Iris pigment epithelial cell (primary cell): ENCODE results near the gene SPEG.

ENCODE experiments used
- DNase-seq: peaks from one replicate; pipeline ENCODE4 v3.0.0-alpha.2; 2011; ENCODE audit warnings: low read depth

Gene SPEG

DNA sequence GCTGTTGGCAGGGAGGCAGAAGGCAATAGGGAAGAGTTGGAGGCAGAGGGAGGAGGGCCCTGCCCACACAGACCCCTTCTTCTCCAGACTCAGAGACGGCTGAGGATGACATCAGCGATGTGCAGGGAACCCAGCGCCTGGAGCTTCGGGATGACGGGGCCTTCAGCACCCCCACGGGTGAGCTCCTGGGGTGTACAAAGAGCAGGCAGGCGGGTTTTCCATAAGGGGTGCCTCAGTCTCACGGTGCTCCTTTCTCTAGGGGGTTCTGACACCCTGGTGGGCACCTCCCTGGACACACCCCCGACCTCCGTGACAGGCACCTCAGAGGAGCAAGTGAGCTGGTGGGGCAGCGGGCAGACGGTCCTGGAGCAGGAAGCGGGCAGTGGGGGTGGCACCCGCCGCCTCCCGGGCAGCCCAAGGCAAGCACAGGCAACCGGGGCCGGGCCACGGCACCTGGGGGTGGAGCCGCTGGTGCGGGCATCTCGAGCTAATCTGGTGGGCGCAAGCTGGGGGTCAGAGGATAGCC is 10.0 kb downstream of the SPEG start:
- no peak for DNase-seq

DNA sequence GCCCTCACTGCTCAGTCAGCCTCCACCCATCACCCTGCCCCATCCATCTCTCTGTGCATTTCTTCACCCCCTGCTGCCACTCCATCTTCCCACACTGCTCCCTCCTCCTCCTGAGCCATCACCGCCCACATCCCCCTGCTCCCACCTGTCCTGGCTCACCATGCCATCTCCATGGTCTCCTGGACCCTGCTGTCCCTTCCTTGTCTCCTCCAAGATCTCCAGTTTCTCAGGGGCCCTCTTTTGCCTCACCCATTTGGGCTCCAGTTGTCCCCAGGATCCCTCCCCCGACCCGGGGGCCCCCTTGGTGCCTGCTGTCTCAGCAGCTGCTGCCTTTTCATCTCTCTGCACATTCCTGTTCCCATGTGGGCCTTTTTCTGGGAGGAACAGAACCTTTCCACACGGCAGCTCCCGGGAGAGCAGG is 10.6 kb downstream of the SPEG start:
- no peak for DNase-seq

DNA sequence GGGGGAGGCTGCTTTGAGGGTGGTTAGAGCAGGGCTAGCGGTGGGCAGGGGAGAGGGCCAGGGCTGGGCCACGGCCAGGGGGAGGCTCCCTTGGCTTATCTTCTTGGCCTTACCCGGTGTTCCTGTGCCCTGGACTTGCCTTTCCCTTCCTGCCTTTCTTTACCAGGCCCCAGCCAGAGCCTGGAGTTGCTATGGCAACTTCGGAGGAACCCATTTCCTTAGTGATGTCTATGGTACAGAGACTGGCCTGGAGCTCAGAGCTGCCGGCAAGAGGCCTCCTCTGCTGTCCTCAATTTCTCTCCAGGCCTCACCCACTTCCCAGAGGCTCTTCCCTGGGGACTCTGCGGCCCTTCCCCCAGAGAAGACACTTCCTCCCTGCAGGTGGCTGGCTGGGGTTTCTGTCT is 11.5 kb downstream of the SPEG start:
- peak; percentile 58 for DNase-seq

DNA sequence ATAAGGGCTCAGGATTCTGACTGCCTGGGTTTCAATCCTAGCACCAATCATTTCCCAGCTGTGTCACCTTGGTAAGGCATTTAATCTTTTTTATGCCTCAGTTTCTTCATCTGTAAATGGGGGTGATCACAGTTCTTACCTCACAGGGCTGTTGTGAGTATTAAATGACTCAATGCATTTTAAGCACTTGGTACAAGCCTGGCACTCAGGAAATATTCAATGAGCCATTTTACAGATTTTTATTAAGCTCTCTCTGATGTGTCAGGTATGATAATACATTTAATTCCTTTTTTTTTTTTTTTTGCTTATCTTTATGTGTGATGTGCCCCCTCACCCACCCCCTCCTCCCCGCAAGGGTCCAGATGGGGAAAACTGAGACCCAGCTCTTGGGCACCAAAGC is 12.0 kb downstream of the SPEG start:
- no peak for DNase-seq

DNA sequence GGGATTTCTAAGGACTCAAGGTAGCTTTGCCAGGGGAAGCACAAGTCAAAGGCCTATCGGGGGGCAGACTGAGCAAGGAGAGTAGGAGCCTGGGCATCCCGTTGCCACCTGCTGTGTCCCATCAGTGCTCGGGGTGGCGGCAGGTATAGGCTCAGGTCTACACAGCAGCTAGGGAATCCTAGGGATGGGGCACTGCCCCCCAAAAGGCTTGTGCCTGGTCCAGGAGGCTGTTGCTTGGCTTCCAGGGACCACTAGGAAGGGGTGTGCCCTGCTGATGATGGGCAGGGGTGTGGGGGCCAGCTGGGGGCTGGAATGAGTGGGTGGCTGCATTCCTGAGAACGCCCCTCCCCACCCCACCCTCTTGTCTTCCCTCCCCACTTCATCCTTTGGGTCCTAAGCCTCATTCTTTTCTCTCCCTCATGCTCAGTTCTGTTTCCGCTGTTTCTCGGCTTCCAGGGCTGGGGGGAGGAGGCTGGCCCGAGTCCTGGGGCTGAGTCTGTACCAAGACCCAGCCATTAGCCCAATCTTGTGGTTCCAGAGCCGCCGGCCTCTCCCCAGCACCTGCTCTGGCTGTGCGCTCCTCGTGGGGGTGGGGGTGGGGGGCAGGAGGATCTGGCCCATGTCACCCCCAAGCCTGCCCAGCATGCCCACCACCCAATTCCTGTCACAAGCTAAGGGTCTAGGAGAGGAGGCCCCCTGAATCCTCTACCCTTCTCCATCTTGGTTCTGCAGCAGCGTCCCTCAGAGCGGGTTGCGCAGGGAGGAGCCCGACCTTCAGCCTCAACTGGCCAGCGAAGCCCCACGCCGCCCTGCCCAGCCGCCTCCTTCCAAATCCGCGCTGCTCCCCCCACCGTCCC is 12.8 kb downstream of the SPEG start:
- DNase-seq, result no peak

DNA sequence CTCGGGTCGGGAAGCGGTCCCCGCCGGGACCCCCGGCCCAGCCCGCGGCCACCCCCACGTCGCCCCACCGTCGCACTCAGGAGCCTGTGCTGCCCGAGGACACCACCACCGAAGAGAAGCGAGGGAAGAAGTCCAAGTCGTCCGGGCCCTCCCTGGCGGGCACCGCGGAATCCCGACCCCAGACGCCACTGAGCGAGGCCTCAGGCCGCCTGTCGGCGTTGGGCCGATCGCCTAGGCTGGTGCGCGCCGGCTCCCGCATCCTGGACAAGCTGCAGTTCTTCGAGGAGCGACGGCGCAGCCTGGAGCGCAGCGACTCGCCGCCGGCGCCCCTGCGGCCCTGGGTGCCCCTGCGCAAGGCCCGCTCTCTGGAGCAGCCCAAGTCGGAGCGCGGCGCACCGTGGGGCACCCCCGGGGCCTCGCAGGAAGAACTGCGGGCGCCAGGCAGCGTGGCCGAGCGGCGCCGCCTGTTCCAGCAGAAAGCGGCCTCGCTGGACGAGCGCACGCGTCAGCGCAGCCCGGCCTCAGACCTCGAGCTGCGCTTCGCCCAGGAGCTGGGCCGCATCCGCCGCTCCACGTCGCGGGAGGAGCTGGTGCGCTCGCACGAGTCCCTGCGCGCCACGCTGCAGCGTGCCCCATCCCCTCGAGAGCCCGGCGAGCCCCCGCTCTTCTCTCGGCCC is 13.6 kb downstream of the SPEG start:
- no peak for DNase-seq

DNA sequence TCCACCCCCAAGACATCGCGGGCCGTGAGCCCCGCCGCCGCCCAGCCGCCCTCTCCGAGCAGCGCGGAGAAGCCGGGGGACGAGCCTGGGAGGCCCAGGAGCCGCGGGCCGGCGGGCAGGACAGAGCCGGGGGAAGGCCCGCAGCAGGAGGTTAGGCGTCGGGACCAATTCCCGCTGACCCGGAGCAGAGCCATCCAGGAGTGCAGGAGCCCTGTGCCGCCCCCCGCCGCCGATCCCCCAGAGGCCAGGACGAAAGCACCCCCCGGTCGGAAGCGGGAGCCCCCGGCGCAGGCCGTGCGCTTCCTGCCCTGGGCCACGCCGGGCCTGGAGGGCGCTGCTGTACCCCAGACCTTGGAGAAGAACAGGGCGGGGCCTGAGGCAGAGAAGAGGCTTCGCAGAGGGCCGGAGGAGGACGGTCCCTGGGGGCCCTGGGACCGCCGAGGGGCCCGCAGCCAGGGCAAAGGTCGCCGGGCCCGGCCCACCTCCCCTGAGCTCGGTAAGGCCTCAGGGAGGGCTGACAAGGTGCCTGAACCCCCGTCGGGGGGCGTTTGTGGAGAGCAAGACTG is 14.2 kb downstream of the SPEG start:
- no peak for DNase-seq

DNA sequence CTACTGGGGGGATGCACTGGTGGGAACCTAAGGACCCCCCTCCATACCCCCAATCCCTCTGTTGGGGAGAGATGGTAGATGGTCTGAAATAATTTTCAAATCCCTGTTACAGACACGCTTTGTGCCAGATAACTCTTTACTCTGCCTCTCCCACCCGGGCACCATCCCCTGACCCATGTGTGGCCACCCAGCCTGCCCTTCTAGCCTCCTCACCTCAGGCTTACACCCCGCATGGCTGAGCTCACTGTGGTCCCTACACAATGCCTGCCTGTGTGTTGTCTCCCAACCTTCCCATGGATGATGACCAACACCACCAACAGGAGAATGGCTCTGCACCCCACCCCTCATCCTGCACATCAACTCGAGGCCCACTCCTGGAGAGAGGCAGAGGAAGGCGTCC is 15.0 kb downstream of the SPEG start:
- DNase-seq, result no peak

DNA sequence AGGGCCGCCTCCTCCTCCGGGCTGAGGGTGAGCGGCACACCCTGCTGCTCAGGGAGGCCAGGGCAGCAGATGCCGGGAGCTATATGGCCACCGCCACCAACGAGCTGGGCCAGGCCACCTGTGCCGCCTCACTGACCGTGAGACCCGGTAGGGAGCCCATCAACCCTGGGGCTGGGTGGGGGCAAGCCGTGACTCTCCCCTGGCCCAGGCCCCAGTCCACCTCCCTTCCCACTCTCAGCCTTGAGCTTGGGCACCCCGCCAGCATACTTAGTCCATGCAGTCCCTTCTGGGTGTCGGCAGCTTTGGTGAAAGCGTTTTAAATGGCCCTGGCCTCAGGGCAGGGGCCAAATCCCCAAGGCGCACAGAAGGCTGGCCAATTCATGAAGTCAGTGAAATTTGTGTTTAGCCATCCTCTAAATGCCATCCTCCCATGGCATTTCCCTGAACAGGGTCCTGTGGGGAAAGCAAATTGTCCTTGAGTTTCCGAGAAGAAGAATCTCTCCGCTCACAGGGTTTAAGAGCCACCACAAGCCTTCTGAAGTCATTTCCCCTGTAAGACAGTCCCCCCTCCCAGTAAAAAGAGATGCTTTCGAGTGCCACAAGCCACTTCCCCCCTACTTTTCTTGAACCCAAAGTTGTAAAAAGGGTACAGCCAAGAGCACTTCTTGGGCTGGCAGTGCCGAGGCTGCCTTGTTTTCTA is 17.2 kb downstream of the SPEG start:
- no peak for DNase-seq

DNA sequence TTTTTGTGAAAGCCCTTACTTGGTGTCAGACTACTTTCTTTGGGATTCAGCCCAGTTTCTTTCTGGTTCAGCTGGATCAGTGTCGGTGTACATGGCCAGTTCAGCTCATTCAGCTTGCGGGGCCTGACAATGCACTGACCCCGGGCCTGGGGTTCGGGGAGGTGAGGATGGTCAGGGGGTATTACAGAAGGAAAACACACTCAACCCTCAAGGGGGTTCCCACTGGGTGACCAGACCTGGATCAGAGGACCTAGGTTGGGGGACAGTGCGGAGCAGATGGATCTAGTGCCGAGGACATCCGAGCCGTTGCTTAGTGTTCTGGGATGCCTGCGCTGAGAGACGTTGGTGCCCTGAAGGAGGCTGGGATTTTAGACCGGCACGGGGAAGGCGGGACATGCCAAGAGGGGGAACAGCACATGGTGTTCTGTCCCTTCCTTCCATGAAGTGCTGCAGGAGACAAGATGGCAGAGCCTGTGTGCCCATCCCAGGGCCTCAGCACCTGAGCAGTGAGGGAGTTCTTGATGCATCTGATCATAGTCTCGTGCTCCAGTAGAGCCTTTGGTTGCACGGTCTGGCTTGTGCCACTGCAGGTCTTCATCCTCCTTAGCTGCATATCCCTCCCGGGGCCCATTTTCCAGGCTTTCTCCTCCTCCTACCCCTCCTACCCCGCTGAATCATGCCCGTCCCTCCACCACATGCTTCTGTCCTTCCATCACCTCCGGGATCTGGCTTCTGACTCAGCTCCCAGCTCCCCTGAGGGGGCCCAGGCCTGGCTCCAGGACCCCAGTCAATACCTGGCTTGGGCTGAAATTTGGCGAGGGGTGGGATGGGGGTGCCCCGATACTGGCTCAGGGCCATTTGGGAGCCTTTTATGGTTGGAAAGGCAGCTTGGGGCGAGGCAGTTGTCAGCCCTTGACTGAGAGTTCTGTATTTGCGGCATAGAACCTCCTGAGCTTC is 18.0 kb downstream of the SPEG start:
- peak; percentile 90 for DNase-seq

DNA sequence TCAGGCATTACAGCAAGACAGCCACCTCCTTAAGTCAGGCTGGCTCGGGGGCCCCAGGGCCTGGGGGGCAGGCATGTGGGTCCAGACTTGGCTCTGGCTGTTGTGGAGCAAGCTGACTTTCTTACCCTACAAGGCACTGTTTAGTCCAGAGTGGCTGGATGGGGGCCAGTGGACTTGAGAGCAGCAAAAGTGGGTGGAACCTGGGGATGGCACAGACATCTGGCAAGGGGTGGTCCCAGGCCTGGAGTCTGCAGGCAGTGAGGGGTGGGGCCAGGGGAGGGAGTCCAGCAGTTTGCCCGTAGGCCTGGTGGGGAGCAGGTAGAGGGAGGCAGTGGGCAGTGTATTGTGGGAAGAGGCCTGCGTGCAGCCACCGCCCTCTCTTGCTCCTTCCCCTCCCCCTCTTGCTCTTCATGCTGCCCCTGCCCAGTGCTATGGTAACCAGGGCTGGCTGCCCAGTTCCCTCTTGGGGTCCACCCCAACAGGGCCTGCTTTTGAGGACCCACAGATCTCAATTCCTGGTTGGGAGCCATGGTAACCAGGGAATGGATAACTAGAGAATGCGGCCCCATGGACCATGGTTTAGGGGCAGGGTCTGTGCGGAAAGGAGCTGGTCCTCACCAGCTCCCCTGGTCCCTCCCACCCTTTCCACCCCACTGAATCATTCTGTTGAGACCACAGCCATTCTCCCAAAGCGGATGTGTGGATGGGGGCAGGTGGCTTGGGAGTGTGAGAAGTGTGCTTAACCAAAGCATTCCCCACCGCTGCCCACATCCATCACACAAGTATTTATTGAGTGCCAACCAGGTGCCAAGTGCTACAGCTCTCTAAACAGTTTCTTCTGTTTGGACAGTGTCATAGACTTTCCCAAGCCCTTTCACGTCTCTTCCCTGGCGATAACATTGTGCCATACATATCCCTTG is 19.3 kb downstream of the SPEG start:
- peak; percentile 76 for DNase-seq

DNA sequence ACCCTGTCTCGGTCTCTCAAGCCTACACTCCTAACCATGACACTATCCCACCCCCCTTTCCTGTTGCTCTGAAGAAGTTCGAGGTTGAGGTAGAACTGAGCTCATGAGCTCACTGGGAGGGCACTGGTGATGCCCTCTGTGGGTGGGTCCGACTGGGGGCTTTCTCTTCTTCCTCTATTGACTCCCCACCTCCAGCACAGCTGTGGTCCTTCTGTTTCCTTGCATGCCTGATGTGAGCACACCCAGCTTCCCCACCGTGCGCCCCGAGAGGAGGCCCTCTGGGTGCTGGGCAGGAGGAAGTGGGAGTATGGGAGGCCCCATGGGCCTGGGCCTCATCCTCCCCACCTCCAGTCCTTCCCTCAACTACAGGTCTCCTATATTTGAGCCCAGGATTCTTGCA is 20.9 kb downstream of the SPEG start:
- DNase-seq, result no peak

DNA sequence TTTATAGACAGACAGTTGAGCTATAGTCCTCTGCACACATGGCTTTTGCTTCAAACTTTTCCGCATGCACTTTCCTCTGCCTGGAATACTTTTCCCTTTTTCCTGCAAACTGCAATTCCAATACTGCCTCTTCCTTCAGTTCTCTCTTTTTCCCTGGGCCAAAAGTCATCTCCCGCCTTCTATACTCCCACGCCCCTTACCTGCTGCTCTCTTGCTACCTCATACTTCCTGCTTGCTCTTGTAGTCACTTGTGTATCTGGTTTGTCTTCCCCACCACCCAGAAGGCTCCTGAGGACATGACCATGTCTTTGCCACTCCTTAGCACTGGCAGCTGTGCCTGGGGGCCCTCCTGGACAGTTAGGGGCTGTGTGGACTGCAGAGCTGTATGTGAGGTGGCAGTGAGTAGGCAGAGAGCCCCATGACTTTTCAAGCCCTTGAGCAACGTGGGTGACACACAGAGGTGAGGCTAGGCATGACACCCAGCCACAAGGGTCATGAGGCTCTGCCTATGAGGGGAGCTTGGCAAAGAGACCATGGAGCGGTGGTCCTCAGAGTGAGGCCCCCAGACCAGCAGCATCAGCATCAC is 23.2 kb downstream of the SPEG start:
- no peak for DNase-seq

DNA sequence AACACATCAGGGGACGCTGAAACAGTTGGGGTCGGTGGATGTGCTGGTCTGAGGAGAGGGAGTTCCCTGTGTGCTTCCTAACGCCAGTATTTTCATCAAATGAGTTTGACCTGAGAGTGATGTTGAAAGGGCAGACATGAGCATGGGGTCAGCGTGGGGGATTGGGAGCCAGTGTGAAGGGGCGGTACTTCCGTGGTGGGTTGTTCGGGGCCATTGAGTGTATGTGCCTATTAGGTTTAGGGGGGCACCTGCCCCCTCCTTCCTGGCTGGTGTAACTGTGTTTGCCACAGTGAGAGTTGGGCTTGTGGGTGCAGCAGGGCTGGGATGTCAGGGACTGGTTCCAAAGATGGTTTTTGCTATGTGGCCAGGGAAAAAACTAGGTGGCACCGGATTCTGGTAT is 24.4 kb downstream of the SPEG start:
- DNase-seq, result no peak

DNA sequence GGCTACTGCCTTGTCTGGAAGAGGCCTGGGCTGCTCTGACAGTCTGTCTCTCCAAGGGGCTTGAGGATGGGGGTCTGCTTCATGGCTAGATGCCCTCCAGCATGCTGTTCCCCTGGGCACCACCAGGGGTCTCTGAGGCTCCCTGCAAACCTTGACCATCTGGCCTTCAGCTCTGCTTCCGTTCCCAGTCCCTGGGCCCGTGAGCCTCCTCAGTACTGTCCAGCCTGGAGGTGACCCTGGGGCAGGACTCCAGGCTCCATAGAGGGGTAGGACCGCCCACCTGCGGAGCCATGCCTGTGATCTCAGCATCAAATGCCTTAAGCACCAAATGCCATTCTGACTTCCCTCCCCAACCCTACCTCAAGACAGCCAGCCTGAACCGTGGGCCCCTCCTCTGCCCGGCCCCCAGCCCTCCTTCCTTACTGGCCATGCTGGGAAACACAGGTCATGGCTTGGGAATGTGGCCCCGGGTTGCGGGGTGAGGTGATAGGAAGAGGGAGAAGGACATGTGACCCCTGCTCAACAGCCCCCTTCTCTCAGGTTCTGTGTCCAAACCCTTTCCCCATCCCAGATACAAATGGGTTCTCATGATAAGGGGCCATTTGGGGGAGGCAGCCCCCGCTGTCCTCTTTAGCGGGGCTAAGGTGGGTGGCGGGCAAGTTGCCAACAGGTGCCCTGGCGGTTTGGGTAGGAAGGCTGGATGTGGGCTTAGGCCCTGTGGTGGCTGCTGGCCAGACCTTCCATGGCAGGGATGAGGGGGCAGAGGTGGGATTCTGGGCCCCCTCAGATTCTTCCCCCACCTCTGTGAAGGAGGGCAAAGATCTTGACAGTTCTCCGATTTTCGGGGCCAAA is 25.0 kb downstream of the SPEG start:
- peak; percentile 47 for DNase-seq

DNA sequence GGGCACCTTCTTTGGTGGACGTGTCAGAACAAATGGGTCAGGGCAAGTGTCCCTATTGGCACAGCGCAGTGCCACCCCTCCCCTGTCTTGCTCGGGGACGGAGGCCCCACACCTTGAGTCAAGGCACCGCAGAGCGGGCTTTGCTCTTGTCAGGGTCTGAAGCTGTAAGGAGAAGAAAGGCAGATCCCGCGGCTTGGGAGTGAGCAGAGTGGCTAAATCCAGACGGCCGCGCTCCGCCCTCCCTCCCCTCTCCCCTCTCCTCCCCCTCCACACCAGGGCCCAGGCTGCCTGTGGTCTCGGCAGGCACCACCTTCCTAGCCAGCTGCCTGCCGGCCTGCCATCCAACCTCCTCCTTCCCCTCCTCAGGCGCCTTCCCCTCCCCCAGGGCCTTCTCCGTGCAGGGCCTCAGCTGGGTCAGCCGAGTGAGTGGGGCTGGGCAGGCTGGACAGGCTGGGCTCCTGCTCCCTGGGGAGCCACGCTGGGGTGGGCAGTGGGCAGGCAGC is 25.8 kb downstream of the SPEG start:
- peak; percentile 39 for DNase-seq

DNA sequence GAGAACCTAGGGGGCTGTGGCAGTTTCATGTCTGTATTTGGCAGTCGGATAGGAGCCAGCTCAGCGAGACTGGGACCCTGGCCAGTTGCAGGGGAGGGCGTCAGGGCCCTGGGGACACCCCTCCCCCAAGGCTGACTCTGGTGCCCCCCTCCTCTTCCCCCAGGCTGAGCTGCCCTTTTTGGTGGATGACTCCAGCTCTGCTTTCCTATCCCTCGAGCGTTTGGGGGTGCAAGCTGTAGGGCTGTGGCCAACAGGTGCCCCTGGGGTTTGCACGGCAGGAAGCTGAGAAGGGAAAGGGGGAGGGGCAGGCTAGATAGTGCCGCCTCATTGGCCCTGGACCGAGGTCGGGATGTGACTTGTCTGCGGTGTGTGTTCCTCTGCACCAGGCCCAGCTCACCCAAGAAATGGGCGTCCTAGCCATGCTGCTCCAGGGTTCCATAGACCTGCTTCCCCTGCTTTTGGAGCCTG is 26.4 kb downstream of the SPEG start:
- no peak for DNase-seq

DNA sequence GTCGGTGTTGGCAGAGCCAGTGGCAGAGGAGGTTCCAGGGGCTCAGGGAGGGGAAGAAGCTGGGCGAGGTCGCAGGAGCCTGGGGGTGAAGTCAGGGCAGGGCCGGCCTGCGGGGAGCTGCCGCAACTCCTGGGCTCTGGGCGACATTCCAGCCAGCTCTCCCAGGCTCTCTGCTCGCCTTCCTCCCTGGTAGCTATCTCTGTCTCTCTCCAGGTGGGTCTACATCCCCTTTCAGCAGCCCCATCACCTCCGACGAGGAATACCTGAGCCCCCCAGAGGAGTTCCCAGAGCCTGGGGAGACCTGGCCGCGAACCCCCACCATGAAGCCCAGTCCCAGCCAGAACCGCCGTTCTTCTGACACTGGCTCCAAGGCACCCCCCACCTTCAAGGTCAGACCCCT is 27.0 kb downstream of the SPEG start:
- no peak for DNase-seq
